Activated CD8-positive, alpha-beta memory T cell treated with anti-CD3 and anti-CD28 coated beads, Interleukin-2, amount 50 U/mL, for 24 hours (primary cell): ENCODE results near the gene TMEM178B.
"Not testable (repeated sequence)": the region's sequence is repeated elsewhere in the genome, so short reads cannot be mapped to it uniquely, and the experiment has no call there.

Experiments used
- DNase-seq: peaks from one replicate; pipeline ENCODE4 v3.0.0-alpha.2; 2020; ENCODE audit errors: extremely low read depth

Gene TMEM178B

GRCh38 chr7:141389140-141389796 lies 315.4 kb downstream of the TMEM178B start:
- no peak for DNase-seq

- DNase-seq, result no peak
These were observed 316.5 kb downstream of the TMEM178B start for GRCh38 chr7:141390339-141390738.

GRCh38 chr7:141393056-141393455 lies 319.2 kb downstream of the TMEM178B start:
- DNase-seq, result no peak

- DNase-seq, result no peak
These were observed 323.6 kb downstream of the TMEM178B start for GRCh38 chr7:141397236-141398163.

- no peak for DNase-seq
These were observed 326.5 kb downstream of the TMEM178B start for GRCh38 chr7:141400356-141400755.

GRCh38 chr7:141402277-141402996 lies 328.6 kb downstream of the TMEM178B start:
- DNase-seq, result no peak

GRCh38 chr7:141403846-141404245 lies 330.0 kb downstream of the TMEM178B start:
- DNase-seq, result not testable (repeated sequence)

- no peak for DNase-seq
These were observed 332.5 kb downstream of the TMEM178B start for GRCh38 chr7:141406347-141406746.

- DNase-seq, result no peak
These were observed 334.0 kb downstream of the TMEM178B start for GRCh38 chr7:141407893-141408292.

- DNase-seq, result no peak
These were observed 334.6 kb downstream of the TMEM178B start for GRCh38 chr7:141408440-141408839.

GRCh38 chr7:141409219-141409618 lies 335.4 kb downstream of the TMEM178B start:
- no peak for DNase-seq

GRCh38 chr7:141409801-141410329 lies 336.0 kb downstream of the TMEM178B start:
- no peak for DNase-seq

- DNase-seq, result no peak
These were observed 336.6 kb downstream of the TMEM178B start for GRCh38 chr7:141410353-141411000.

GRCh38 chr7:141411133-141411532 lies 337.3 kb downstream of the TMEM178B start:
- DNase-seq, result no peak

- no peak for DNase-seq
These were observed 342.1 kb downstream of the TMEM178B start for GRCh38 chr7:141415999-141416398.

GRCh38 chr7:141416650-141417270 lies 342.9 kb downstream of the TMEM178B start:
- no peak for DNase-seq

- no peak for DNase-seq
These were observed 343.6 kb downstream of the TMEM178B start for GRCh38 chr7:141417506-141417905.

GRCh38 chr7:141418066-141418465 lies 344.2 kb downstream of the TMEM178B start:
- no peak for DNase-seq

GRCh38 chr7:141421306-141421705 lies 347.4 kb downstream of the TMEM178B start:
- DNase-seq, result no peak

- DNase-seq, result no peak
These were observed 353.3 kb downstream of the TMEM178B start for GRCh38 chr7:141427134-141427533.
